ENCODE data around the gene DDX41.

DNA sequence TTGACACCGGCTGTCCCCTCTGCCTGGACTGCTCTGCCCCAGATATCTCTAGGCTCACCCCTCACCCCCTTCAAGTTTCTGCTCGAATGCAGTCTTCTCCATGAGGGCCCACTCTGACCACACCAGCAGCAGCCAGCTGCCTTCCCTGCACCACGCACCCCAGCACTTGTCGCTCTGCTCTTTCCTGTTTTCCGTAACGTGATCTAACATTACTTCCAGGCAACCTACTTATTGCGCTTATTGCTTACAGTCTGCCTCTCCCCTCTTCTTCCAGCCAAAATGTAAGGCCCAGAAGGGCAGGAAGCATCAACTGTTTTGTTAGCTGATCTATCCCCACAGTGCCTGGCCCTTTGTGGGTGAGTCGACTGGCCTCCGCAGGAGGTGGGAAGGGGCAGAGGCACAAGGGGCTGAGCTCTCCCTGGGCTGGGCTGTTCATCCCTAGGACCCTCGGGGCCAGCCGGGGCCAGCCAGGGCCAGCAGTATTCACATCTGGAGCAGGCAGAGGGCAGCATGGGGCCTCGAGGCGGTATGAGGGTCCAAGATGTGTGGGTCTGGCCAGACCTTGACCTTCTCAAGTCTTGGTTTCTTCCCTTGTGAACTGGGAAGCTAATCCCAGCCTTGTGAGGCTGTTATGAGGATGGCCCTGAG, 31.7 kb downstream of the DDX41 start:
- TF ChIP-seq, protein P1, sequence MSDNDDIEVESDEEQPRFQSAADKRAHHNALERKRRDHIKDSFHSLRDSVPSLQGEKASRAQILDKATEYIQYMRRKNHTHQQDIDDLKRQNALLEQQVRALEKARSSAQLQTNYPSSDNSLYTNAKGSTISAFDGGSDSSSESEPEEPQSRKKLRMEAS (IDR thresholded peaks at IDR 0.05; ENCODE audit: insufficient read depth, insufficient read length), result no peak
- TF ChIP-seq POLR2A (IDR thresholded peaks at IDR 0.05; ENCODE audit: low read depth, low read length) (no peak), EZH2 (IDR thresholded peaks at IDR 0.05; ENCODE audit: borderline replicate concordance, low read depth, low read length, severe bottlenecking) (no peak), POLR2AphosphoS5 (IDR thresholded peaks at IDR 0.05; ENCODE audit: insufficient read depth, low read depth, low read length) (peak; percentile 3), FOS (IDR thresholded peaks at IDR 0.05; ENCODE audit: borderline replicate concordance, insufficient read depth, low read length) (no peak)
- TF ChIP-seq, protein P2, sequence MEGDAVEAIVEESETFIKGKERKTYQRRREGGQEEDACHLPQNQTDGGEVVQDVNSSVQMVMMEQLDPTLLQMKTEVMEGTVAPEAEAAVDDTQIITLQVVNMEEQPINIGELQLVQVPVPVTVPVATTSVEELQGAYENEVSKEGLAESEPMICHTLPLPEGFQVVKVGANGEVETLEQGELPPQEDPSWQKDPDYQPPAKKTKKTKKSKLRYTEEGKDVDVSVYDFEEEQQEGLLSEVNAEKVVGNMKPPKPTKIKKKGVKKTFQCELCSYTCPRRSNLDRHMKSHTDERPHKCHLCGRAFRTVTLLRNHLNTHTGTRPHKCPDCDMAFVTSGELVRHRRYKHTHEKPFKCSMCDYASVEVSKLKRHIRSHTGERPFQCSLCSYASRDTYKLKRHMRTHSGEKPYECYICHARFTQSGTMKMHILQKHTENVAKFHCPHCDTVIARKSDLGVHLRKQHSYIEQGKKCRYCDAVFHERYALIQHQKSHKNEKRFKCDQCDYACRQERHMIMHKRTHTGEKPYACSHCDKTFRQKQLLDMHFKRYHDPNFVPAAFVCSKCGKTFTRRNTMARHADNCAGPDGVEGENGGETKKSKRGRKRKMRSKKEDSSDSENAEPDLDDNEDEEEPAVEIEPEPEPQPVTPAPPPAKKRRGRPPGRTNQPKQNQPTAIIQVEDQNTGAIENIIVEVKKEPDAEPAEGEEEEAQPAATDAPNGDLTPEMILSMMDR (IDR thresholded peaks at IDR 0.05; ENCODE audit: extremely low read depth in 1 of 2, insufficient read depth in 1 of 2, low read depth in 1 of 2, low read length in 2 of 2), result no peak

Measured in endothelial cell of umbilical vein (primary cell).